GM12864 (cell line): Measurements from ENCODE around the gene FTCD.
"Not testable (repeated sequence)": the region's sequence is repeated elsewhere in the genome, so short reads cannot be mapped to it uniquely, and the experiment has no call there.

Source experiments
- DNase-seq: peaks from one replicate; pipeline ENCODE4 v3.0.0-alpha.2; 2011; ENCODE audit warnings: low read depth
- H3K4me3 ChIP-seq: 2 replicates; pipeline ENCODE4 v1.5.1; 2011; ENCODE audit warnings: mild to moderate bottlenecking, low read depth, low read length, control low read depth
- TF ChIP-seq, protein P1 (sequence below): IDR thresholded peaks from 2 replicates; pipeline ENCODE4 v1.5.1; 2011; ENCODE audit warnings: low read depth, mild to moderate bottlenecking, moderate library complexity, low read length, control low read depth, inconsistent platforms; ENCODE audit errors: missing control alignments

Gene FTCD

DNA sequence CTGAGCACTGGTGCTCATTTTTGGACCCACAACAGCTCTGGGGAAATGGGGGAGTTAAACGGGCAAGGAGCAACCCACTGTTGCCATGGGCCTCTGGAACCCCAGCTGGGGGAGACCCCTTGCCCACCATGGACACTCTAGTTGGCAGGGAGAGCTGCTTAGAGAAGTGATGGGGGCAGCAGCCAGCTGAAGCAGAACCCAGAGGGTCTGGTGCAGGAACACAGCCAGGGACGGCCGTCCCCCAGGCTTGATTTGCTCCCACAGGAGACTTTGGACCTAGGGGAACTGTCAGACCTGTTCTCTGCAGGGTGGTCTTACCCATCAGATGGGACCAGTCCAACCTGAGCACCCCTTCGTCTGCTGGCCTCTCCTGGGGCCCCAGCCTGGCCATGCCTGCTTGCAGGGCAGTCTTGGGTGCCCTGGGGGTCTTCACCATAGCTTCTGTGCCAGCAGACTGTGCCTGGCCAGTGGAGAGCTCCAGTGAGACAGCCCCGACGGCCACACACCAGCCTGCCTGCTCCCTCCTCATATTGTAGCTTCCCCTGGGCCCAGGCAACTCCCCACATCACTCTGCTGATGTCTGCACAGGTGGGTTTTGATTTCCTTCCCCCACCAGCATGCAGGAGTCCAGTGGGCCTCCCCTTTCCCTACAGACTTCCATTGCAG is 17.6 kb upstream of the FTCD start:
- no peak for DNase-seq
- no peak overlapping the region for H3K4me3 ChIP-seq
- TF ChIP-seq, protein P1, sequence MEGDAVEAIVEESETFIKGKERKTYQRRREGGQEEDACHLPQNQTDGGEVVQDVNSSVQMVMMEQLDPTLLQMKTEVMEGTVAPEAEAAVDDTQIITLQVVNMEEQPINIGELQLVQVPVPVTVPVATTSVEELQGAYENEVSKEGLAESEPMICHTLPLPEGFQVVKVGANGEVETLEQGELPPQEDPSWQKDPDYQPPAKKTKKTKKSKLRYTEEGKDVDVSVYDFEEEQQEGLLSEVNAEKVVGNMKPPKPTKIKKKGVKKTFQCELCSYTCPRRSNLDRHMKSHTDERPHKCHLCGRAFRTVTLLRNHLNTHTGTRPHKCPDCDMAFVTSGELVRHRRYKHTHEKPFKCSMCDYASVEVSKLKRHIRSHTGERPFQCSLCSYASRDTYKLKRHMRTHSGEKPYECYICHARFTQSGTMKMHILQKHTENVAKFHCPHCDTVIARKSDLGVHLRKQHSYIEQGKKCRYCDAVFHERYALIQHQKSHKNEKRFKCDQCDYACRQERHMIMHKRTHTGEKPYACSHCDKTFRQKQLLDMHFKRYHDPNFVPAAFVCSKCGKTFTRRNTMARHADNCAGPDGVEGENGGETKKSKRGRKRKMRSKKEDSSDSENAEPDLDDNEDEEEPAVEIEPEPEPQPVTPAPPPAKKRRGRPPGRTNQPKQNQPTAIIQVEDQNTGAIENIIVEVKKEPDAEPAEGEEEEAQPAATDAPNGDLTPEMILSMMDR: no peak

DNA sequence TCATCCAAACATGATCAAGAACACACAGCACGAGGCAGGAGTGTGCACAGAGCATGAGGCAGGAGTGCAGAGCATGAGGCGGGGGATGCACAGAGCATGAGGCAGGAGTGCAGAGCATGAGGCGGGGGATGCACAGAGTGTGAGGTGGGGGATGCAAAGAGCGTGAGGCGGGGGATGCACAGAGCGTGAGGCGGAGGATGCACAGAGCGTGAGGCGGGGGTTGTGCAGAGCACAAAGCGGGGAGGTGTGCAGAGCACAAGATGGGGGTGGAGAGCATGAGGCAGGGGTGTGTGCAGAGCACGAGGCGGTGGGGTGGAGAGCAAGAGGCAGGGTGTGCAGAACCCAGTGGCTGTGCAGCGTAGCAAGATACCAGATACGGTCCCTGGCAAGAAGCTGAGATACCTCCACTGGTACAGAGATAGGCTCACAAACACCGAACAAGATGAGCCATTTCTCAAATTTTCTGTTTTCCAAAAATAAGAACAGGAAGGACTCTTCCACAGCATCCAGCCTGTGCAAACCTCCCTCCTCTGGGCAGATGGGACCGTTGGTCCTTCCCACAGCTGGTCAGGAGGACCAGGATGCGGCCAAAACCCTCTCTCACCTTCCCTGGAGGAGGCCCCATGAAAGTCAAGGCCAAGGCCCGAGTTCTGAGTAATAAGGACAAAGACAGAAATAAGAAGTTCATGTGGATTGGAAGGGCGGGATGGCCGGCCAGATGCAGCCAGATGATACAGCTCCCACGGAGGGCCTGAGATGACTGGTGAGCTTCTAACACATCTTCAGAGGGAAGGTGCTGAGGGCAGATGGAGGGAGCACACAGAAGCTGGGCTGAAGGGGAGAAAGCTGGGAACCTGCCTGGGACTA is 16.9 kb upstream of the FTCD start:
- H3K4me3 ChIP-seq: no peak overlapping the region
- no peak for DNase-seq
- TF ChIP-seq, protein P1: no peak

DNA sequence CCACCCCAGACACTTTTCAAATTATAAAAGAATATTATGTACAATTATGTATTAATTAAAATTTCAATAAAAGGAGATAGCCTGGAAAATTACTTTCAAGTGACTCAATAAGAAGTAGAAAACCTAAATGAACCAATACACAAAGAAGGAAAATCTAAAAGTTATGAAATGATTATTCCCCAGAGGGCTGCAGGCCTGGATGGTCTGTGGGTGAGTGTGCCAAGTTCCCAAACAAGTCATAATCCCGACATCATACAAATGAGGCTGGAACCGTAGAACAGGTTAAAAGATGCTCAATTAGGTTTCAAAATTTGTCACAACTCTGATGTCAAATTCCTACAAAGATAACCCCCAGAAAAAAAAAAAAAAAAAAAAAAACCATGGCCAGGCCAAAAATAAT is 16.2 kb upstream of the FTCD start:
- TF ChIP-seq, protein P1: no peak
- H3K4me3 ChIP-seq: no peak overlapping the region
- no peak for DNase-seq

DNA sequence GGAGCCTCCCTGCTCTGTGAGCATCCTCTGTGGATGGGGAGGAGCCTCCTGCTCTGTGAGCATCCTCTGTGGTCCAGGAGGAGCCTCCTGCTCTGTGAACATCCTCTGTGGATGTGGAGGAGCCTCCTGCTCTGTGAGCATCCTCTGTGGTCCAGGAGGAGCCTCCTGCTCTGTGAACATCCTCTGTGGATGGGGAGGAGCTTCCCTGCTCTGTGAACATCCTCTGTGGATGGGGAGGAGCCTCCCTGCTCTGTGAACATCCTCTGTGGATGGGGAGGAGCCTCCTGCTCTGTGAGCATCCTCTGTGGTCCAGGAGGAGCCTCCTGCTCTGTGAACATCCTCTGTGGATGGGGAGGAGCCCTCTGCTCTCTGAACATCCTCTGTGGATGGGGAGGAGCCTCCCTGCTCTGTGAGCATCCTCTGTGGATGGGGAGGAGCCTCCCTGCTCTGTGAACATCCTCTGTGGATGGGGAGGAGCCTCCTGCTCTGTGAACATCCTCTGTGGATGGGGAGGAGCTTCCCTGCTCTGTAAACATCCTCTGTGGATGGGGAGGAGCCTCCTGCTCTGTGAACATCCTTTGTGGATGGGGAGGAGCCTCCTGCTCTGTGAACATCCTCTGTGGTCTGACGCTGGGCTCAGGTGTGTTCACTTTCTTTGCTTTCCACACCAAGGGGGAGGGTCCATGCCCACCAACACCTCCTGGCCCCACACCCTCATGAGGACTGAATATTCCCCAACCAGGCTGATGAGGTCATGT is 15.2 kb upstream of the FTCD start:
- DNase-seq, H3K4me3 ChIP-seq: not testable (repeated sequence)

DNA sequence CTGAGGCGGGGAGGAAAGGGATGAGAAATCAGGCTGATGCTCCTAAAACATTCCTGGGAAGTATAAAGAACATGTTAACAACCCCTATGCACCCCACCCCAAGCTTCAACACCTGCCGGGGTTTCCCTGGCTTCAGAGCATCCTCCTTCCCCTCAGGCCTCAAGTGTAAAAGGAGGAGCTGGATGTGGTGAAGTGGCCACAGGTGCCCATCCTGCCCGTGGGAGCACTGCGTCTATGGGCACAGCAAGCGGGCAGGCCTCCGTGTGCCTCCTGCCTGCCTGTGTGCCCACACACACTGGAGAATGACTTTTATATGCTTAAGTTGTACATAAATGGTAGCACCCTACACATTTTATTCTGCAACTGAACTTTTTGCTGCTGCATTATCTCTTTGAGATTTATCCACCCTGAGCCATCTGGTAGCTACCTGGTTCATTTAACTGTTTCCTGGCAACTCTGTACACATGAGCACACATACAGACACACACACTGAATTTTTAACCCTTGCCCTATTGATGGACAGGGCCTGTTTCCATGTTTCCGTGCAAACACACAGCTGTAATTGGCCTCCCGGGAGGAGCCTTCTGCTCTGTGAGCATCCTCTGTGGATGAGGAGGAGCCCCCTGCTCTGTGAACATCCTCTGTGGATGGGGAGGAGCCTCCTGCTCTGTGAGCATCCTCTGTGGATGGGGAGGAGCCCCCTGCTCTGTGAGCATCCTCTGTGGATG is 13.4 kb upstream of the FTCD start:
- TF ChIP-seq, protein P1: no peak
- H3K4me3 ChIP-seq: no peak overlapping the region
- no peak for DNase-seq

DNA sequence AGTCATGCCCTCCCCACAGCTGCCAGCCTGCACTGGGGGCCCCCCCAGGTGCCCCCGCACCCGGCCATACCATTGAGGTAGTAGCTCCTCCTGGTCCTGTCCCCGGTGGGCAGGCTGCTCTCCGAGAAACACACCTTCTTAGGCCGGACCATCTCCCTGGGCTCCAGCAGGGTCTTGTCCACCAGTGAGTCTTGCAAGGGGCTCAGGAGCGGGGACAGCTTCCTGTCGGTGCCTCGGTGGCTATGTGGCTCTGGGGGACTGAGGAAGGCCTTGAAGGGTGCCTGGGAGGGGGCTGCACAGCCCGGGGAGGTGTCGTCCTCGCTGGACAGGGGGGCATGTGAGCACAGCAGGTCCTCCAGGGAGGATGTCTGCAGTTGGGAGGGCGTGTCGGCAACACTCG is 12.9 kb upstream of the FTCD start:
- TF ChIP-seq, protein P1: no peak
- no peak for DNase-seq
- no peak overlapping the region for H3K4me3 ChIP-seq

DNA sequence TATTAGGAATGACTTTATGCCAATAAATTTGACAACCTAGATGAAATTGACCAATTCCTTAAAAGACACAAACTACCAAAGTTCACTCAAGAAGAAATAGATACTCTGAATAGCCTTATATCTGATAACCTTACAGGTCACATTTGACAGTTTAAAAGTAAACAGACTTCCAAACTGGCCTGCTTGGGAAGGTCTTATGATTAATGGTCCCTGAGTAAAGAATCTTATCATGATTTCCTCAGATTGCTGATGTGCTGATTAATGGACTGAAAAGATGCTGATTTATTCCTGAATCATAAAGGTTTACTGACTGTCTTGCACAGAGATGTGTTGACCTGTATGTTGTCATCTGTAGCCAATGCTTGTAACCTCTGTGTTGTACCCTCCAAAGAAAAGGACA is 9.7 kb upstream of the FTCD start:
- DNase-seq: no peak
- H3K4me3 ChIP-seq: no peak overlapping the region
- TF ChIP-seq, protein P1: no peak
